ENCODE results near the gene DAGLB.

GRCh38 chr7:6423942-6424701 is 23.6 kb downstream of the DAGLB start:
- TF ChIP-seq POLR2AphosphoS5 (IDR thresholded peaks at IDR 0.05; ENCODE audit: borderline replicate concordance, low read depth, low read length) (no peak), FOXP2 (optimal IDR thresholded peaks at IDR 0.05; ENCODE audit: control extremely low read depth, extremely low read length, insufficient read depth) (no peak)

Data from SK-N-MC (cell line).